CD4-positive, alpha-beta T cell (primary cell): ENCODE data around the gene SLC35F2. TPM values are rescaled to one million over a fixed set of nuclear protein-coding genes. Genes with fewer than 3 reads are reported as not detected.

Source experiments
- ATAC-seq: fragments of 200-7000 bp; cut with Tn5 transposase; one replicate; pipeline ENCODE4 v1.10.0; 2022; ENCODE audit warnings: mild to moderate bottlenecking; ENCODE audit not compliant: poor library complexity
- CTCF ChIA-PET: fragments of 350-600 bp; sonication (Branson Sonifier 250); formaldehyde crosslinking; loops from one replicate; lab custom pipeline; 2021; ENCODE audit warnings: antibody characterized with exemption, inconsistent platforms; lab: Charles Lee
- POLR2A ChIA-PET: fragments of 350-600 bp; sonication (Branson Sonifier 250); formaldehyde crosslinking; loops from one replicate; lab custom pipeline; 2021; ENCODE audit warnings: antibody characterized with exemption, inconsistent platforms; lab: Charles Lee
- DNase-seq, 14 experiments: peaks; one replicate each; pipeline ENCODE4 v3.0.0-alpha.2; 2013 to 2020; ENCODE audit warnings: mixed read lengths in 2 of 14
- H3K27ac ChIP-seq, 2 donors: one replicate each; pipeline versions ENCODE4 v1.5.1 to v1.7.0; 2013; ENCODE audit warnings: low read length in 2 of 2, low read depth in 1 of 2, mild to moderate bottlenecking in 1 of 2
- H3K27me3 ChIP-seq, 2 experiments: 1 replicate in 1 of 2; 2 replicates in 1 of 2; pipeline versions ENCODE4 v1.6.1 to v1.7.0; 2013; ENCODE audit warnings: low read length in 2 of 2, control low read depth in 1 of 2, mild to moderate bottlenecking in 1 of 2, moderate library complexity in 1 of 2; ENCODE audit not compliant: insufficient read depth in 2 of 2, control insufficient read depth in 1 of 2
- H3K36me3 ChIP-seq: one replicate; pipeline ENCODE4 v1.6.1; 2013; ENCODE audit warnings: low read length, control low read depth; ENCODE audit not compliant: insufficient read depth
- H3K4me1 ChIP-seq: one replicate; pipeline ENCODE4 v1.6.1; 2013; ENCODE audit warnings: low read length, control low read depth; ENCODE audit not compliant: insufficient read depth
- H3K4me3 ChIP-seq: one replicate; pipeline ENCODE4 v1.5.1; 2013; ENCODE audit warnings: mild to moderate bottlenecking, low read length, moderate library complexity
- H3K9me3 ChIP-seq, 2 experiments: 1 replicate in 1 of 2; 2 replicates in 1 of 2; pipeline versions ENCODE4 v1.6.1 to v1.7.0; 2013; ENCODE audit warnings: low read length in 2 of 2, mild to moderate bottlenecking in 2 of 2, control low read depth in 1 of 2, moderate library complexity in 1 of 2; ENCODE audit not compliant: control insufficient read depth in 1 of 2, insufficient read depth in 1 of 2
- H3K27ac Mint-ChIP-seq: one replicate; pipeline ENCODE4 v1.8.0; 2020; ENCODE audit warnings: mixed read lengths
- H3K27me3 Mint-ChIP-seq: one replicate; pipeline ENCODE4 v1.8.0; 2021; ENCODE audit warnings: mixed read lengths
- H3K36me3 Mint-ChIP-seq: one replicate; pipeline ENCODE4 v1.8.0; 2021; ENCODE audit warnings: low read depth, mixed read lengths
- H3K4me1 Mint-ChIP-seq: one replicate; pipeline ENCODE4 v1.8.0; 2021; ENCODE audit warnings: low read depth, mixed read lengths
- H3K4me3 Mint-ChIP-seq: one replicate; pipeline ENCODE4 v1.8.0; 2020; ENCODE audit warnings: mild to moderate bottlenecking, mixed read lengths
- H3K9me3 Mint-ChIP-seq: one replicate; pipeline ENCODE4 v1.8.0; 2020; ENCODE audit warnings: mixed read lengths
- intact Hi-C, 2 experiments: fragments of 100-400 bp; cut with DNase I in 1 of 2; cut with micrococcal nuclease in 1 of 2; formaldehyde crosslinking; loops; one replicate each; pipeline versions ENCODE4 v1.15.1 to v1.9.0; 2023 to 2025; cut with DNase I, micrococcal nuclease
- total RNA-seq, 174 experiments: library from RNA in 2 of 174; stranded (reverse) in 2 of 174; gene quantifications; one replicate each; pipeline ENCODE4 v1.2.3 and lab custom pipeline; 2021 to 2026
- TF ChIP-seq, protein P1 (sequence below): fragments of 200-600 bp; IDR thresholded peaks from one replicate; pipeline ENCODE4 v1.8.0; 2022; ENCODE audit warnings: antibody characterized with exemption, mild to moderate bottlenecking

SLC35F2 gene
- total RNA-seq, 2 experiments from 2014 or later = 2.8 to 3.0 TPM

DNA sequence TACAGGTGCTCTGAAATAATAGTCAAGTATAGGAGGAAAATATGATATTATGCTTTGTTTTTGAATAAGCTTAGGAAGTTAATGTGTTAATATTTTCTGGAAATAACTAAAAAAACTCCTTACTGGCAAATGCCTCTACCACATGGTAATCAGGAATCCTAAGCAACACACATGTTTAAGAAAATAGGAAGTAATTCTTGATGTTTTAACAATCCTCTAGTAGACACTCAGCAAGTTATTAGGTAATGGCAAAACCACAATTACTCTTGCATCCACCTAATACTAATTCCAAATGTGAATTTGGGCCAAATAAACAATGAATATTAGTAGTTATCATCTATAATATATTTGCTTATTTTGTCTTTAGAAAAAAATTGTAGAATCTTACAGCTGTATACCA is 53.6 kb downstream of the SLC35F2 start:
- Mint-ChIP-seq H3K27ac (no peak overlapping the region), H3K36me3 (peaks cover 60% of the 10 kb centered on the region), H3K27me3 (no peaks in the 10 kb centered on the region), H3K4me3 (no peak overlapping the region), H3K9me3 (no peaks in the 10 kb centered on the region), H3K4me1 (no peaks in the 10 kb centered on the region)
- DNase-seq (no peak), ATAC-seq (no peak)
- ChIA-PET CTCF (no interaction called here), POLR2A (no interaction called here)
- Histone ChIP-seq H3K4me1 (no peaks in the 10 kb centered on the region), H3K27me3 (no peaks in the 10 kb centered on the region), H3K4me3 (no peak overlapping the region), H3K9me3 (no peaks in the 10 kb centered on the region), H3K36me3 (peaks cover 23% of the 10 kb centered on the region), H3K27ac (no peak overlapping the region)
- intact Hi-C loops = loop anchor here in 1 of 2 experiments (5.0 kb wide), 1 partner anchor 87 kb away; no protein-coding TSS in a partner anchor
- TF ChIP-seq, protein P1, sequence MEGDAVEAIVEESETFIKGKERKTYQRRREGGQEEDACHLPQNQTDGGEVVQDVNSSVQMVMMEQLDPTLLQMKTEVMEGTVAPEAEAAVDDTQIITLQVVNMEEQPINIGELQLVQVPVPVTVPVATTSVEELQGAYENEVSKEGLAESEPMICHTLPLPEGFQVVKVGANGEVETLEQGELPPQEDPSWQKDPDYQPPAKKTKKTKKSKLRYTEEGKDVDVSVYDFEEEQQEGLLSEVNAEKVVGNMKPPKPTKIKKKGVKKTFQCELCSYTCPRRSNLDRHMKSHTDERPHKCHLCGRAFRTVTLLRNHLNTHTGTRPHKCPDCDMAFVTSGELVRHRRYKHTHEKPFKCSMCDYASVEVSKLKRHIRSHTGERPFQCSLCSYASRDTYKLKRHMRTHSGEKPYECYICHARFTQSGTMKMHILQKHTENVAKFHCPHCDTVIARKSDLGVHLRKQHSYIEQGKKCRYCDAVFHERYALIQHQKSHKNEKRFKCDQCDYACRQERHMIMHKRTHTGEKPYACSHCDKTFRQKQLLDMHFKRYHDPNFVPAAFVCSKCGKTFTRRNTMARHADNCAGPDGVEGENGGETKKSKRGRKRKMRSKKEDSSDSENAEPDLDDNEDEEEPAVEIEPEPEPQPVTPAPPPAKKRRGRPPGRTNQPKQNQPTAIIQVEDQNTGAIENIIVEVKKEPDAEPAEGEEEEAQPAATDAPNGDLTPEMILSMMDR = no peak

DNA sequence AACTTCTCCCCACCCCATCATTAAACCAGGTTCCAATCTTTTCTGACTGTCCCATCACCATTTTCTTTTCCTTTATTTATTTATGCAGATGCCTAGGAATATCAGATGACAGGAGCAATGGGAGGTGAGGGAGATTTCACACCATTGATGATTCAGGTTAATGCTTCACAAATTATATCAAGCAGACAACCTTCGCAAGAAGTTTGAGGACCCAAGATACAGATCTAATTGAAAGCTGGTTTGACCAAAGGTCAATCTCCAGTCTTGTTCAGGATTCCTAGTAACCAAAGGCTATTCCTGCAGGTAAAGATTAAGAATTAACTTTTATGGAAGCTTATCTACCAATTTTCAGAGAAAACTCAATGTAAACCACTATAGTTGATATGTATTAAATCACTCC is 54.4 kb downstream of the SLC35F2 start:
- intact Hi-C loops = no loop called here
- H3K4me3 ChIP-seq = no peak overlapping the region
- Mint-ChIP-seq H3K36me3 (peaks cover 57% of the 10 kb centered on the region), H3K9me3 (no peaks in the 10 kb centered on the region), H3K4me1 (no peaks in the 10 kb centered on the region), H3K4me3 (no peak overlapping the region), H3K27me3 (no peaks in the 10 kb centered on the region), H3K27ac (no peak overlapping the region)
- H3K27me3 ChIP-seq = no peaks in the 10 kb centered on the region
- no peaks in the 10 kb centered on the region for H3K4me1 ChIP-seq
- DNase-seq = no peak
- no peak for ATAC-seq
- H3K36me3 ChIP-seq = peaks cover 23% of the 10 kb centered on the region
- H3K9me3 ChIP-seq = no peaks in the 10 kb centered on the region
- POLR2A ChIA-PET = no interaction called here
- no peak overlapping the region for H3K27ac ChIP-seq
- TF ChIP-seq, protein P1 = no peak
- CTCF ChIA-PET = no interaction called here

DNA sequence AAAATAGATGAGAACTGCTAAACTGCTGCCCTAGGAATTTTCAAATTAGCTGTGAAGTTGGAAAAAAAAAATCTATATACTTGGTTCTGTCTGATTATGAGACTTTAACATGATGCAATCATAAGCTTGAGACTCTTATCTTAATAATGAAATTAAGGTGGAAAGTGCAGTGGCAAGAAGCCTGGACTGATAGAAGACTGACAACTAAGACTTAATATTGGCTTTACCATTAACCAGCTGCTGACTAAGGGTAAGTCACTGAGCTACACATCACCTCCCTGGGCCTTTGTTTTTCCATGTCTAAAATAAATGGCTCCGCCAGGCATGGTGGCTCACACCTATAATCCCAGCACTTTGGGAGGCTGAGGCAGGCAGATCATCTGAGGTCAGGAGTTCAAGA is 56.9 kb downstream of the SLC35F2 start:
- H3K27me3 ChIP-seq = no peaks in the 10 kb centered on the region
- H3K4me1 Mint-ChIP-seq = no peaks in the 10 kb centered on the region
- H3K36me3 Mint-ChIP-seq = peaks cover 39% of the 10 kb centered on the region
- H3K9me3 Mint-ChIP-seq = no peaks in the 10 kb centered on the region
- no peaks in the 10 kb centered on the region for H3K27me3 Mint-ChIP-seq
- H3K36me3 ChIP-seq = peaks cover 16% of the 10 kb centered on the region
- no peak overlapping the region for H3K27ac ChIP-seq
- TF ChIP-seq, protein P1 = no peak
- H3K4me3 Mint-ChIP-seq = no peak overlapping the region
- intact Hi-C loops = no loop called here
- no peaks in the 10 kb centered on the region for H3K4me1 ChIP-seq
- DNase-seq = no peak
- H3K9me3 ChIP-seq = no peaks in the 10 kb centered on the region
- POLR2A ChIA-PET = no interaction called here
- no peak overlapping the region for H3K27ac Mint-ChIP-seq
- CTCF ChIA-PET = no interaction called here
- no peak for ATAC-seq
- no peak overlapping the region for H3K4me3 ChIP-seq
